ES-I3 (cell line): ENCODE data around the gene UBTD1.
A peak's percentile ranks its signal among the peaks of the same experiment; 100 is the strongest.

Experiments used
- H3K36me3 ChIP-seq: 2 replicates; pipeline ENCODE4 v1.6.1; 2013; ENCODE audit warnings: mild to moderate bottlenecking, low read length, control low read depth, moderate library complexity; ENCODE audit not compliant: insufficient read depth
- H3K4me1 ChIP-seq: 2 replicates; pipeline ENCODE4 v1.6.1; 2013; ENCODE audit warnings: mild to moderate bottlenecking, control low read depth, low read length; ENCODE audit not compliant: insufficient read depth
- H3K9ac ChIP-seq: 2 replicates; pipeline ENCODE4 v1.6.1; 2013; ENCODE audit warnings: low read depth, mild to moderate bottlenecking, low read length, moderate library complexity
- H3K9me3 ChIP-seq: 2 replicates; pipeline ENCODE4 v1.6.1; 2013; ENCODE audit warnings: mild to moderate bottlenecking, low read length, moderate library complexity; ENCODE audit not compliant: control insufficient read depth, insufficient read depth

UBTD1 gene, protein sequence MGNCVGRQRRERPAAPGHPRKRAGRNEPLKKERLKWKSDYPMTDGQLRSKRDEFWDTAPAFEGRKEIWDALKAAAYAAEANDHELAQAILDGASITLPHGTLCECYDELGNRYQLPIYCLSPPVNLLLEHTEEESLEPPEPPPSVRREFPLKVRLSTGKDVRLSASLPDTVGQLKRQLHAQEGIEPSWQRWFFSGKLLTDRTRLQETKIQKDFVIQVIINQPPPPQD

DNA sequence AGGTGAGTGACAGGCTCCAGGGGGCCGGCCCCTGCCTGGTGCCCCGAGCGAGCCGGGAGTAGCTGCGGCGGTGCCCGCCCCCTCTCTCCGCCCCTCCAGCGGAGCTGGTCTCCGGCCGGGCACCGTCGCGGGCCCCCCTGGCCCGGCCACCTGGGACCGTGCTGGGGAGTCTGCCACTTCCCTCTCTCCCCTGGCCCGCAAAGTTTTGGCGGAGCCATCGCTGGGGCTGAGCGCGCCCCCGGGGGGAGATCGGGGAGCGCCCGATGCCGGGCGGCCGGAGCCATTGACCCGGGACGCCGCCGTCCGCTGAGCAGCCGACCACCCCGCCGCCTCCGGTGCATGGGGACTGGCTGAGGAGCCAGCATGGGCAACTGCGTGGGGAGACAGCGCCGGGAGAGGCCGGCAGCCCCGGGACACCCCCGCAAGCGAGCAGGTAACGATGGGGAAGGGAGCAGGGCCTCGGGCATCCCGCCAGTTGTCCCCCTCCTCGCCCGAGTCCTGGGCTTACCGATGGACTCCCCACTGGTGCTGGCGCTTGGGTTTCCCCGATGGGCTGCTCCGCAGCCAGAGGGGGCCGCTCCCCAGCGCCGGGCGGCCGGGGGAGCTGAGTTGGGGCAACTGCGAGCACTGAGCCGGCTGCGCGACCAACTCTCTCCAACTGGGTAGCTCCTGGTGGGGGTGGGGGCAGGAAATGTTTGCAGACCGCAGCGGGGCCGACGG, at the start of gene UBTD1:
Gene UBTD1, plus strand, starts transcription at position 84 of the 720 bp plus-strand sequence. Its CDS starts 280 bp downstream, at position 364.
- Histone ChIP-seq H3K36me3 (no peaks in the 10 kb centered on the region; the same call in 1 of the 2 replicates), H3K9me3 (no peaks in the 10 kb centered on the region), H3K4me1 (peaks cover 19% of the 10 kb centered on the region; the same call in 1 of the 2 replicates), H3K9ac (peak within 1 kb of the TSS; percentile 98)

DNA sequence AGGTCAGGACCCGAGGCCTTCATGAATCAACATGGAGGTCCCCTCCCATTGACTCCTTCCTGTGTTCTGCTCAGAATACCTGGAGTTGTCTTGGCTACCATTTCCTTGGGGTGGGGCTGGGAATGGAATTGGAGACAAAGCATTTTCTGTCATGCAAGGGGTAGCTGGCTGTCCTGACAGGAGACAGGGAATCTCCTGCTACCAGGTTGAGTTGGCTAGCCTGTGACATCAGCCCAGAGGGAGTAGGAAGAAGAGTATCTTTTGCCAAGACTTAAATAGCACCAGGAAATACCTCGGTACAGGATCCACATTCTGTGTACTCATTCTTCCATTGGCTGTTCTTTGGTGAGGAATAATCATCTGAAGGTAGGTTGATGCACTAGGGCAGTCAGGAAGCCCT, 47.9 kb upstream of the UBTD1 start:
- no peaks in the 10 kb centered on the region for H3K9me3 ChIP-seq
- no peaks in the 10 kb centered on the region for H3K4me1 ChIP-seq
- no peak overlapping the region for H3K9ac ChIP-seq
- peaks cover 11% of the 10 kb centered on the region for H3K36me3 ChIP-seq

DNA sequence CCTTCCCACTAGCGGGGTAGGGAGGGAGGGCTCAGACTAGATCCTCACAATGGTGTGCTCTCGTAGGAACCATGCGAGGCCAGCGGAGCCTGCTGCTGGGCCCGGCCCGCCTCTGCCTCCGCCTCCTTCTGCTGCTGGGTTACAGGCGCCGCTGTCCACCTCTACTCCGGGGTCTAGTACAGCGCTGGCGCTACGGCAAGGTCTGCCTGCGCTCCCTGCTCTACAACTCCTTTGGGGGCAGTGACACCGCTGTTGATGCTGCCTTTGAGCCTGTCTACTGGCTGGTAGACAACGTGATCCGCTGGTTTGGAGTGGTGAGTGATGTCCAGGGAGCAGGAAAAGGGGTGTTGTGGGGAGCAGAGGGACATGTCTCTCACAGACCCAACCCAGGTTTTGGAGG, 47.1 kb upstream of the UBTD1 start:
- Histone ChIP-seq H3K9me3 (no peaks in the 10 kb centered on the region), H3K36me3 (peaks cover 14% of the 10 kb centered on the region), H3K9ac (no peak overlapping the region), H3K4me1 (no peaks in the 10 kb centered on the region)

DNA sequence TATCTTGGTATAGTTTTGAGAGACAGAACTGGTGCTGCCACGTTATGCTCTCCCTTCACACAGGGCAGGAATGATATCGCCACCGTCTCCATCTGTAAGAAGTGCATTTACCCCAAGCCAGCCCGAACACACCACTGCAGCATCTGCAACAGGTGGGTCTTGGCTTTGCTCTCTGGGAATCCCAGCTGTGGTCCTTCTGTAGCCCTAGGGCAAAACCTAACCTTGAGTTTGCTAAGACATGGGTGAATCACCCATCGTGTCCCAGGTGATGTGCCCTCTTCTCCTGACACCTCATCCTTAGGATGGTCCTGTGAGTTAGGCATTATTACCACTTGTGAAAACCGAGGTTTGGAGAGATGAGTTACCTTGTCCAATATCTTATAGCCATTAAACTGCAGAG, 46.4 kb upstream of the UBTD1 start:
- H3K9ac ChIP-seq, result no peak overlapping the region
- H3K4me1 ChIP-seq, result no peaks in the 10 kb centered on the region
- H3K36me3 ChIP-seq, result peaks cover 18% of the 10 kb centered on the region

DNA sequence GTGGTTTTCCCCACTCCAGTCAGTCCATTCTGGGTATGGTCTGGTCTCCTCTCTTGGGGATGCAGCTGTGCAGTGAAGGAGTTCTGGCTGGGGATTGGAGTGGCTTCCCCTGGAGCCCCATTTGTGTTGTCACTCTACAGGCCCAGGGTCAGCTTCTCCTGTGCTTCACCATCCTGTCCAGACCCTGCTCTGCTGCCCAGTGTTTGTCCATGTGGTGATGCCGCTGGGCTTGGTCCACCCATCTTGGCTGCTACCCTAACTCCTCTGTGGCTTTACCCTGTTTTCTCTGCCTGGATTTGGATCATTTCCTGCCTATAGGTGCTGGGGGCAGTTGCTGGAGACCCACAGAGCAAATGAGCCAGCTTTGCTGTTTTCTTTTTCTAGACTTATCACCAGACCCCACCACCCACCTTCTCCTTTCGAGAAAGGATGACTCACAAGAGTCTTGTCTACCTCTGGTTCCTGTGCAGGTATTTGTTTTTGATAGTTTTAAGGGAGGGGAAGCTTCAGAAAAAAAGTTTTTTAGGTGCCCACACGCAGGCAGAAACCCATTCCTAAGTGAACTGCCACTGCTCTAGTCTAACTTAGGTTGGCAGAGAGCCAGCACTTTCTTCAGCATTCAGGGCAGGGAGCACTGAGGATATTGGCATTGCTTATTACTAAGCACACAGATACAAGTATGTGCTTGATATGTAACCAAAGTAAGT, 44.2 kb upstream of the UBTD1 start:
- Histone ChIP-seq H3K9ac (no peak overlapping the region), H3K9me3 (no peaks in the 10 kb centered on the region), H3K36me3 (peaks cover 32% of the 10 kb centered on the region), H3K4me1 (no peaks in the 10 kb centered on the region)

More for the DNA sequence above, 46.4 kb upstream of the UBTD1 start:
- H3K9me3 ChIP-seq, result no peaks in the 10 kb centered on the region

DNA sequence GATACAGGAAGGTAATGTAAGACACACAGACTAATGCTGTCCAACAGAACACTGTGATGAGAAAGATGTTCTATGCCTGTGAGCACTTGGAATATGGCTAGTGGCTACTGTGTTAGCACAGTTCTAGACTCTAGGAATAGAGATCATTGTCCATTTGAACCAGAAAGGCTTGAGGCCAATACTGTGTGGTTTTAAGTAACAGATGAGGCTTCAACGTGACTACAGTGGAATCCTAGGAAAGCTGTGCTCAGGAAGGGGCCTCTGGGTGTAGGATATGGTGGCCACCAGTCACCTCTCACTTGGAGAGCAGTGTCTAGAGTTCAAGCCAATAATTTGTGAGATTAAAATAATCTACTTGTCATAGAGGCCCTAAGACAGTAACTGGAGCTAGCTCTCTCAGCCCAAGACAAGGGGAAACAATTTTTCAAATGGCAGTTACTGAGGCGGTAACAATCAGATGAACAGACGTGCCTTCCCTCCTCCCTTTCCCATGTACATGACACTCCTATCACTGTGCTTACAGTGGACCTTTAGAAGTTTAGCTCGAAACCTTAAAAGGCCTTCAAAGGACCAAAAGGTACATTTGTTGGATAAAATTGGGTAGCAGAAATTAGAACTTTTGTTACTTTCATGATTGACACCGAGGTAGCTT, 42.6 kb upstream of the UBTD1 start:
- peaks cover 39% of the 10 kb centered on the region for H3K36me3 ChIP-seq

DNA sequence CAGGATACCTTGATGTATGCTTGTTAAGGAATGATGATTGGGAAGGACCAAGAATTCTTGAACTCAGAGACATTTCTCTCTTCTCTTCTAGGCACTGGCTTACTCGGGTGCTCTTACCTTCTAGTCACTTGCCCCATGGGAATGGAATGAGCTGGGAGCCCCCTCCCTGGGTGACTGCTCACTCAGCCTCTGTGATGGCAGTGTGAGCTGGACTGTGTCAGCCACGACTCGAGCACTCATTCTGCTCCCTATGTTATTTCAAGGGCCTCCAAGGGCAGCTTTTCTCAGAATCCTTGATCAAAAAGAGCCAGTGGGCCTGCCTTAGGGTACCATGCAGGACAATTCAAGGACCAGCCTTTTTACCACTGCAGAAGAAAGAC, 42.0 kb upstream of the UBTD1 start:
- H3K9me3 ChIP-seq, result no peaks in the 10 kb centered on the region
- no peaks in the 10 kb centered on the region for H3K4me1 ChIP-seq
- H3K9ac ChIP-seq, result no peak overlapping the region
- peaks cover 44% of the 10 kb centered on the region for H3K36me3 ChIP-seq

More for the DNA sequence above, 42.6 kb upstream of the UBTD1 start:
- Histone ChIP-seq H3K9ac (no peak overlapping the region), H3K4me1 (no peaks in the 10 kb centered on the region), H3K9me3 (no peaks in the 10 kb centered on the region)

DNA sequence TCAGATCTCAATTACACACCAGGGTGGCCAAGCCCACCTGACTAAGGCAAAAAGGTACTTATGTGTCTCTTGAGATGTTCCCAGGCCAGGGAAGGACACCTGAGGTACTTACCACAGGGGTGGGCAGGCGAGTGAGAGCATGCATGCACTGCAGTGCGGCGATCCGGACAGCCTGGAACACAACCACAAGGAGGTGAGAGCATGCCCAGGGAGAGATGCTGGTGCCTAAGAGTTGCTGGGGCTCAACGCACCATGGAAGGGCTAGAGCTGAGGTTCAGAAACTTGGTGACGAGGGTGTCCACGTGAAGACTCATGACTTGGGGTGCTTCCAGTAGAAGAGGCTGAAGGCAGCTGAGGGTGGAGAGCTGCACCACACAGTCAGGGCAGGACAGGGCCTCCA, 39.6 kb upstream of the UBTD1 start:
- Histone ChIP-seq H3K4me1 (no peaks in the 10 kb centered on the region), H3K9ac (no peak overlapping the region), H3K9me3 (no peaks in the 10 kb centered on the region), H3K36me3 (peaks cover 57% of the 10 kb centered on the region)

DNA sequence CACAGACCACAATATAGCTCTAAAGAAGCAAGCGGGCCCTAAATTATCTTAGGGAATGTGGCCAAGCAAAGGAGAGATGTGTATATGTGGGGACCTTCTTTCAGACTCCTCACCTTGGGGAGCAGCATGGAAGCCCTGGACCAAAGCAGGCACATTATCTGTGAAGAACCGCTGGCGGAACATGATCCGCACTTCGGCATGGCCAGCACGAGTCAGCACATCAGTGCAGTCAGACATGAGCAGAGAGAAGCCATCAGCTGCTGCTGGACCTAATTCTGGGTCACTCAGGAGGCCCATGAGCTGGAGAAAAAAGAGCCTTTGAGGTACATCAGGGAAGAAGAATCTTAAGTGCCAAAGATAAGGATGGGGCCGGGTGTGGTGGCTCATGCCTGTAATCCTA, 38.8 kb upstream of the UBTD1 start:
- Histone ChIP-seq H3K9ac (no peak overlapping the region), H3K4me1 (no peaks in the 10 kb centered on the region), H3K9me3 (no peaks in the 10 kb centered on the region), H3K36me3 (peaks cover 55% of the 10 kb centered on the region)

DNA sequence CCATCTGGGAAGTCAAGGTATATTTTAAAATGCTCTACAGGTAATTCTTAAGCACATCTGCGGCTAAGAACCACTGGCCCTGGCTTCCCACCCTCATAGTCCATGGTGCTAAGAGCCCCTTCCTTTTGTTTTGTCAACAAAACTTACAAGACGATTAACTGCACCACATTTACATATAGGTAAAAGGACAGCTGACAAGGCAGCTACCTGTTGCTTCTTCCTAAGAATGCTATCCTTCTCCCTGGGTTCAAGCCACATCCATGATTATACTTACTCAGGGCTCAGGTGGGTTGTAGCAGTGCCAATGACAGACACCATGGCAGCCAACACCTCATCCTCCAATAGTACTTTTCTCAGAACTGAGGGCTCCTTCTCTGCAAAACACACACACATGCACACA, 36.4 kb upstream of the UBTD1 start:
- Histone ChIP-seq H3K9me3 (no peaks in the 10 kb centered on the region), H3K9ac (no peak overlapping the region), H3K36me3 (peaks cover 60% of the 10 kb centered on the region), H3K4me1 (no peaks in the 10 kb centered on the region)

DNA sequence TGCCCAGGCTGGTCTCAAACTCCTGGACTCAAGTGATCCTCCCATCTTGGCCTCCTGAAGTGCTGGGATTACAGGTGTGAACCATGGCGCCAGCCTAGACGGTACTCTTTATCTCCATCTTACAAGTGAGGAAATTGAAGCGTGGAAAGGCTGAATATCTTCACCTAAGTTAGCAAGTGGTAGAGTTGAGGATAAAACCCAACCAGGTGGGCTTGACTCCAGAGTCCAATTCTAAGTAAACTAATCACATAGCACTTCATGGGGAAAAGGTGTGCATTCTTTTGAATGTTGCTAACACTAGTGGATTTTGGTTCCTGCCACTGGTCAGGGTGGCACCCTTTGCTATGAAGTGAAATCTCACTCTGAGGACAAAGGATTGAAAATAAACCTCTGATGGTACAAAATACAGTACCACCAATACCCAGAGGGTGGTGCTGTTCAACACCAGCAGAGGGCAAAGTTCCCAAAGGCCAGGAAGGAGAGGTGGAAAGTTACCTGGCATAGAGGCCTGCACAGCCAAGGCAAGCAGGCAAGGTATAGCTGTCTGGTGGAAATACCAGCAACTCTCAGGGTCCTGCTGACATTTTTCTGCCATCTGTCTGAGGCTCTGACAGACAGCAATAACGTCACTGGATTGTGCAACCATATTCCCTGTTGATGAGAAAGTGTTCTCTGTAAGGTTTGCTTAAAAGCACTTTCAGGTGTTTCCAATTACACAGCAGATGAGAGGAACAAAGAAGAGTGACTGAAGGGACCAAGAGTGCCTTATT, 35.2 kb upstream of the UBTD1 start:
- peaks cover 65% of the 10 kb centered on the region for H3K36me3 ChIP-seq
- no peaks in the 10 kb centered on the region for H3K4me1 ChIP-seq
- no peaks in the 10 kb centered on the region for H3K9me3 ChIP-seq
- H3K9ac ChIP-seq, result no peak overlapping the region

DNA sequence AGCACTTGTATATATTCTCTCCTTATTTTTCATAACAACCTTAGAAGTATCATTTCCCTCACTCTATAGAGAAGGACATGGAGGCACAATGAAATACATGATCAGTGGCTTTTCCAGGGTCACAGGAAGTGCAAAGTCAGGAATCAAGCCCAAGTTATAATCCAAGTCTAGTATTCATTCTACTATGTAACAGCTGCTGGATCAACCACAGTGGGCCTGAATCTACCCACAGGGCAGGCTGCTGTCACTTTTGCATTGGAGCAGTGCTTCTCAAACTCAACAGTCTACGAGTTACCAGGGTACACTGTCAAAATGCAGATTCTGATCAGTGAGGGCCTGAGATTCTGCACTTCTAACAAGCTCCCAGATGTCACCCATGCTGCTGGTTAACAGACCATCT, 34.5 kb upstream of the UBTD1 start:
- H3K9me3 ChIP-seq, result no peaks in the 10 kb centered on the region
- no peaks in the 10 kb centered on the region for H3K4me1 ChIP-seq
- no peak overlapping the region for H3K9ac ChIP-seq
- peaks cover 64% of the 10 kb centered on the region for H3K36me3 ChIP-seq

DNA sequence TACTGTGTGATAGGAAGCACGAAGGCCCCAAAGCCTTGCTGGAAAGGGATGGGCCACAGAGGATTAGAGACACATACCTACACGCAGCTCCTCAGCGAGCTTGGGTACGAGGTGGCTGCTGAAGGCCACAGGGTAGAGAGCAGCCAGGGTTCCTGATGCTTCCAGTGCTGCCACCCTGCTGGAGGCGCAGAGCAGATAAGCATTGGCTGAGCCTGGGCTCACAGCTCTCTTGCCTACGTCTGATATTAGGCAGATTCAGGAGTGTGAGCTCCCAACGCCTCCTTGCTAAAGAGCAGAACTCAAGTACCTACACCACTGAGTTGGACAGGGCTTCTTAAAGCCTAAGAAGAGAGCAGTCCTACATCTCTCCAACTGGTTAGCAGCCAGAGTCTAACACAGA, 32.7 kb upstream of the UBTD1 start:
- H3K36me3 ChIP-seq, result peaks cover 65% of the 10 kb centered on the region
- no peaks in the 10 kb centered on the region for H3K9me3 ChIP-seq
- H3K4me1 ChIP-seq, result no peaks in the 10 kb centered on the region
- no peak overlapping the region for H3K9ac ChIP-seq

DNA sequence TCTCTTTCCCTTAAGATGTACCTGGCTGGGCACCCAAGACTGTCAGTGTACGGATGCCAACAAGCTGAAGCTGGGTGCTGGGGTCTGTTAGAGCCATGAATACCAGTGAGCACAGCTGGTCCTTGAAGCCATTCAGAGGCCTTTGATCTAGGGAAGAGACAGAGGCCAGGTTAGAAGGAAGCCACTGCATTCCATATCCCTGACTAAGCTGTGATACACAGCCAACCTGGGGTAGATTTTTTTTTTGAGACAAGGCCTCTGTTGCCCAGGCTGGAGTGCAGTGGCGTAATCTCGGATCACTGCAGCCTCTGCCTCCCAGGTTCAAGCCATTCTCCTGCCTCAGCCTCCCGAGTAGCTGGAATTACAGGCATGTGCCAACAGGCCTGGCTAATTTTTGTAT, 32.0 kb upstream of the UBTD1 start:
- H3K4me1 ChIP-seq, result no peaks in the 10 kb centered on the region
- H3K9ac ChIP-seq, result no peak overlapping the region
- no peaks in the 10 kb centered on the region for H3K9me3 ChIP-seq
- peaks cover 58% of the 10 kb centered on the region for H3K36me3 ChIP-seq
